Kidney epithelial cell (primary cell): ENCODE data around the gene NR5A1. TPM values are rescaled to one million over a fixed set of nuclear protein-coding genes. Genes with fewer than 3 reads are reported as not detected.

Experiments
- DNase-seq: peaks from one replicate; pipeline ENCODE4 v3.0.0-alpha.2; 2010; ENCODE audit warnings: low read depth
- H3K27me3 ChIP-seq: 2 replicates; pipeline ENCODE4 v1.6.0; 2011; ENCODE audit warnings: low read length; ENCODE audit not compliant: control insufficient read depth, insufficient read depth
- H3K36me3 ChIP-seq: 2 replicates; pipeline ENCODE4 v1.5.1; 2011; ENCODE audit warnings: low read length; ENCODE audit not compliant: control insufficient read depth, insufficient read depth
- H3K4me3 ChIP-seq: 2 replicates; pipeline ENCODE4 v1.5.1; 2011; ENCODE audit warnings: low read depth, mild to moderate bottlenecking, control low read depth, low read length
- CTCF ChIP-seq: IDR thresholded peaks from 2 replicates; pipeline ENCODE4 v1.5.1; 2011; ENCODE audit warnings: mild to moderate bottlenecking, moderate library complexity, low read length, control low read depth, inconsistent platforms; ENCODE audit not compliant: insufficient read depth, poor library complexity, severe bottlenecking
- total RNA-seq: library from RNA; depleted of rRNA; stranded (reverse); fragments of >200 nt; gene quantifications from 2 replicates; pipeline ENCODE4 v1.2.3, GENCODE V29; 2015

NR5A1 gene
- total RNA-seq, 1 donor from 2014 or later = not detected

GRCh38 chr9:124480621-124480981 is 26.6 kb downstream of the NR5A1 start:
- Histone ChIP-seq H3K27me3 (peaks cover 84% of the 10 kb centered on the region), H3K4me3 (no peak overlapping the region), H3K36me3 (no peaks in the 10 kb centered on the region)
- no peak for DNase-seq
- TF ChIP-seq CTCF = peak; percentile 66

- Histone ChIP-seq H3K27me3 (peaks cover 83% of the 10 kb centered on the region), H3K36me3 (no peaks in the 10 kb centered on the region), H3K4me3 (no peak overlapping the region)
- no peak for DNase-seq
- TF ChIP-seq CTCF = no peak
These were observed 27.1 kb downstream of the NR5A1 start for GRCh38 chr9:124479947-124480620.

- no peak for TF ChIP-seq CTCF
- no peak for DNase-seq
- H3K27me3 ChIP-seq = peaks cover 83% of the 10 kb centered on the region
- H3K4me3 ChIP-seq = no peak overlapping the region
- H3K36me3 ChIP-seq = no peaks in the 10 kb centered on the region
These were observed 27.8 kb downstream of the NR5A1 start for GRCh38 chr9:124479371-124479770.

GRCh38 chr9:124478354-124478753 is 28.8 kb downstream of the NR5A1 start:
- H3K27me3 ChIP-seq = peaks cover 76% of the 10 kb centered on the region
- no peak for DNase-seq
- H3K36me3 ChIP-seq = no peaks in the 10 kb centered on the region
- no peak overlapping the region for H3K4me3 ChIP-seq
- TF ChIP-seq CTCF = no peak

GRCh38 chr9:124477648-124478285 is 29.4 kb downstream of the NR5A1 start:
- H3K27me3 ChIP-seq = peaks cover 70% of the 10 kb centered on the region
- H3K4me3 ChIP-seq = no peak overlapping the region

More at GRCh38 chr9:124477648-124478285, 29.4 kb downstream of the NR5A1 start:
- TF ChIP-seq CTCF = no peak
- H3K36me3 ChIP-seq = no peaks in the 10 kb centered on the region
- no peak for DNase-seq
